Keratinocyte (primary cell): ENCODE data around the gene MAP2K2. TPM values are rescaled to one million over a fixed set of nuclear protein-coding genes. Genes with fewer than 3 reads are reported as not detected.

Source experiments
- DNase-seq: peaks from one replicate; pipeline ENCODE4 v3.0.0-alpha.2; 2011; ENCODE audit warnings: low read depth, missing footprints, low spot score
- FAIRE-seq: peaks from 2 replicates; lab custom pipeline; 2011; peaks lifted over from hg19 to GRCh38; lab: Jason Lieb, UNC
- H2AFZ ChIP-seq: 2 replicates; pipeline ENCODE4 v1.6.0; 2012; ENCODE audit warnings: low read length, control low read depth, inconsistent platforms; ENCODE audit not compliant: control insufficient read depth
- H3K27ac ChIP-seq: 2 replicates; pipeline ENCODE4 v1.5.1; 2011; ENCODE audit warnings: low read length; ENCODE audit not compliant: control insufficient read depth, insufficient read depth
- H3K27me3 ChIP-seq: 3 replicates; pipeline ENCODE4 v1.6.0; 2011; ENCODE audit warnings: low read length; ENCODE audit not compliant: control insufficient read depth, insufficient read depth; ENCODE audit errors: extremely low read depth
- H3K36me3 ChIP-seq, 2 experiments: 2 replicates in 1 of 2; 3 replicates in 1 of 2; pipeline ENCODE4 v1.5.1; 2011; ENCODE audit warnings: low read length in 2 of 2, mild to moderate bottlenecking in 1 of 2; ENCODE audit not compliant: control insufficient read depth in 2 of 2, insufficient read depth in 2 of 2; ENCODE audit errors: extremely low read depth in 1 of 2
- H3K4me1 ChIP-seq: 3 replicates; pipeline ENCODE4 v1.5.1; 2011; ENCODE audit warnings: low read length; ENCODE audit not compliant: control insufficient read depth, insufficient read depth; ENCODE audit errors: extremely low read depth
- H3K4me2 ChIP-seq: 3 replicates; pipeline ENCODE4 v1.6.0; 2011; ENCODE audit warnings: low read depth, low read length; ENCODE audit not compliant: control insufficient read depth, insufficient read depth; ENCODE audit errors: extremely low read depth
- H3K4me3 ChIP-seq, 3 experiments: fragments of 200-600 bp in 1 of 3; sonication (generic) in 1 of 3; 2 replicates in 2 of 3; 3 replicates in 1 of 3; pipeline ENCODE4 v1.5.1; 2011 to 2016; ENCODE audit warnings: low read length in 3 of 3, mild to moderate bottlenecking in 3 of 3, control low read depth in 2 of 3, inconsistent platforms in 1 of 3, low read depth in 1 of 3, mixed read lengths in 1 of 3, mixed run types in 1 of 3, moderate library complexity in 1 of 3; ENCODE audit not compliant: control insufficient read depth in 2 of 3, insufficient read depth in 2 of 3; ENCODE audit errors: extremely low read depth in 1 of 3
- H3K79me2 ChIP-seq: 2 replicates; pipeline ENCODE4 v1.6.0; 2012; ENCODE audit warnings: low read length; ENCODE audit not compliant: control insufficient read depth, insufficient read depth
- H3K9ac ChIP-seq: 3 replicates; pipeline ENCODE4 v1.6.0; 2011; ENCODE audit warnings: low read length; ENCODE audit not compliant: control insufficient read depth, insufficient read depth; ENCODE audit errors: extremely low read depth
- H3K9me1 ChIP-seq: 3 replicates; pipeline ENCODE4 v1.6.0; 2011; ENCODE audit warnings: low read length; ENCODE audit not compliant: control insufficient read depth, insufficient read depth; ENCODE audit errors: extremely low read depth
- H3K9me3 ChIP-seq: 2 replicates; pipeline ENCODE4 v1.5.1; 2012; ENCODE audit warnings: low read depth, low read length; ENCODE audit not compliant: control insufficient read depth
- H4K20me1 ChIP-seq: 3 replicates; pipeline ENCODE4 v1.6.0; 2011; ENCODE audit warnings: low read length; ENCODE audit not compliant: control insufficient read depth, insufficient read depth; ENCODE audit errors: extremely low read depth
- EZH2 ChIP-seq: IDR thresholded peaks from one replicate; pipeline ENCODE4 v1.6.1; 2012; ENCODE audit warnings: inconsistent platforms, mild to moderate bottlenecking, low read length, moderate library complexity
- dilution Hi-C: fragments of 300-500 bp; cut with MboI; formaldehyde crosslinking; loops from one replicate; pipeline ENCODE4 v1.7.0; 2020; ENCODE audit warnings: low sequenced_read_pairs; ENCODE audit not compliant: extremely low pct_ligation_motif_present
- polyA plus RNA-seq, 5 experiments: library from polyadenylated mRNA; depleted of rRNA in 3 of 5; stranded (reverse) in 3 of 5; stranded (forward) in 1 of 5; unstranded in 1 of 5; fragments of >200 nt; gene quantifications; 1 replicate in 1 of 5; 2 replicates in 3 of 5; 3 replicates in 1 of 5; pipeline versions ENCODE4 v1.2.1 to v1.2.3, GENCODE V29; 2011 to 2012; ENCODE audit warnings: missing spikeins in 2 of 5, low read depth in 1 of 5, low replicate concordance in 1 of 5
- TF ChIP-seq, protein P1 (sequence below), 3 experiments: IDR thresholded peaks in 1 of 3; conservative IDR thresholded peaks in 1 of 3; optimal IDR thresholded peaks in 1 of 3; 2 replicates in 2 of 3; 3 replicates in 1 of 3; pipeline versions ENCODE3 to v1.5.1; 2011; ENCODE audit warnings: low read length in 3 of 3, mild to moderate bottlenecking in 3 of 3, moderate library complexity in 2 of 3, control low read depth in 1 of 3, inconsistent platforms in 1 of 3; ENCODE audit not compliant: insufficient read depth in 2 of 3; ENCODE audit errors: extremely low read depth in 1 of 3

The MAP2K2 gene
- polyA plus RNA-seq, 1 donor (not counting 4 experiments of a cell fraction or from before 2014, with no cell fraction given): 61.8 TPM

DNA sequence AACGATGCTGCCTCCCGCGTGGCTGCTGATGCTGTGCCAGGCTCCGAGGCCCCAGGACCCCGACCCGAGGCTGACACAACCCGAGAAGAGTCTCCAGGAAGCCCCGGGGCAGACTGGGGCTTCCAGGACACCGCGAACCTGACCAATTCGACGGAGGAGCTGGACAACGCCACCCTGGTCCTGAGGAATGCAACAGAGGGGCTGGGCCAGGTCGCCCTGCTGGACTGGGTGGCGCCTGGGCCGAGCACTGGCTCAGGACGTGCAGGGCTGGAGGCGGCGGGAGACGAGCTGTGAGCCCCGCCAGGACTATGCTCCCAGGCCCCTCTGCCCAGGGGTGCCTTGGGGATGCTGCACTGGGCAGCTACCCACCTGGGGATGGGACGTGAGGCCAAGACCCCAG lies 47.8 kb upstream of the MAP2K2 start:
- dilution Hi-C loops: no loop called here
- TF ChIP-seq, protein P1, sequence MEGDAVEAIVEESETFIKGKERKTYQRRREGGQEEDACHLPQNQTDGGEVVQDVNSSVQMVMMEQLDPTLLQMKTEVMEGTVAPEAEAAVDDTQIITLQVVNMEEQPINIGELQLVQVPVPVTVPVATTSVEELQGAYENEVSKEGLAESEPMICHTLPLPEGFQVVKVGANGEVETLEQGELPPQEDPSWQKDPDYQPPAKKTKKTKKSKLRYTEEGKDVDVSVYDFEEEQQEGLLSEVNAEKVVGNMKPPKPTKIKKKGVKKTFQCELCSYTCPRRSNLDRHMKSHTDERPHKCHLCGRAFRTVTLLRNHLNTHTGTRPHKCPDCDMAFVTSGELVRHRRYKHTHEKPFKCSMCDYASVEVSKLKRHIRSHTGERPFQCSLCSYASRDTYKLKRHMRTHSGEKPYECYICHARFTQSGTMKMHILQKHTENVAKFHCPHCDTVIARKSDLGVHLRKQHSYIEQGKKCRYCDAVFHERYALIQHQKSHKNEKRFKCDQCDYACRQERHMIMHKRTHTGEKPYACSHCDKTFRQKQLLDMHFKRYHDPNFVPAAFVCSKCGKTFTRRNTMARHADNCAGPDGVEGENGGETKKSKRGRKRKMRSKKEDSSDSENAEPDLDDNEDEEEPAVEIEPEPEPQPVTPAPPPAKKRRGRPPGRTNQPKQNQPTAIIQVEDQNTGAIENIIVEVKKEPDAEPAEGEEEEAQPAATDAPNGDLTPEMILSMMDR (optimal IDR thresholded peaks at IDR 0.05 in 1 of 3, IDR thresholded peaks at IDR 0.05 in 1 of 3, conservative IDR thresholded peaks at IDR 0.05 in 1 of 3; ENCODE audit: extremely low read depth in 1 of 3, insufficient read depth in 2 of 3, low read length in 3 of 3): no peak
- TF ChIP-seq EZH2: no peak
- H3K9me3 ChIP-seq: no peaks in the 10 kb centered on the region
- peaks cover 0 to 3% of the 10 kb centered on the region in 2 experiments for H3K36me3 ChIP-seq
- H2AFZ ChIP-seq: no peak overlapping the region
- H3K27me3 ChIP-seq: peaks cover 15% of the 10 kb centered on the region
- no peak overlapping the region for H3K27ac ChIP-seq
- no peaks in the 10 kb centered on the region for H3K9me1 ChIP-seq
- FAIRE-seq: no peak
- no peaks in the 10 kb centered on the region for H3K79me2 ChIP-seq
- H3K9ac ChIP-seq: no peak overlapping the region
- no peak overlapping the region for H3K4me3 ChIP-seq
- peaks cover 3% of the 10 kb centered on the region for H4K20me1 ChIP-seq
- no peak for DNase-seq
- H3K4me1 ChIP-seq: no peaks in the 10 kb centered on the region
- no peak overlapping the region for H3K4me2 ChIP-seq

DNA sequence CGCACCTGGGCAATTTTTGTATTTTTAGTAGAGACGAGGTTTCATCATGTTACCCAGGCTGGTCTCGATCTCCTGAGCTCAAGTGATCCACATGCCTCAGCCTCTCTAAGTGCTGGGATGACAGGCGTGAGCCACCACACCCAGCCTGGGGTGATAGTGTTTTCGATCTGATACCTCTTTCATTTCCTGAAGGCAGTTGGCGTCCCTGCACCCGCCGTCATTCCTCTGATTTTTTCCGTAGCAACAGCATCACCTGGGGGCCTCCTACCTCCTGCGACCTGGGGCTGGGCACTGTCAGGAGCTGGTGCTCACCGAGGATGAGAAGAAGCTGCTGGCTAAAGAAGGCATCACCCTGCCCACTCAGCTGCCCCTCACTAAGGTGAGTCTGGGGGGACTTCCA lies 40.3 kb upstream of the MAP2K2 start:
- H3K9ac ChIP-seq: no peak overlapping the region
- no peaks in the 10 kb centered on the region for H3K4me1 ChIP-seq
- no peak overlapping the region for H2AFZ ChIP-seq
- H3K36me3 ChIP-seq: no peaks in the 10 kb centered on the region
- DNase-seq (no peak), FAIRE-seq (no peak)
- no peaks in the 10 kb centered on the region for H3K27me3 ChIP-seq
- H4K20me1 ChIP-seq: no peaks in the 10 kb centered on the region
- dilution Hi-C loops: no loop called here
- no peaks in the 10 kb centered on the region for H3K9me3 ChIP-seq
- no peak overlapping the region for H3K4me3 ChIP-seq
- H3K27ac ChIP-seq: no peak overlapping the region
- H3K79me2 ChIP-seq: no peaks in the 10 kb centered on the region
- H3K9me1 ChIP-seq: no peaks in the 10 kb centered on the region
- no peak overlapping the region for H3K4me2 ChIP-seq
- no peak for TF ChIP-seq EZH2
- TF ChIP-seq, protein P1 (optimal IDR thresholded peaks at IDR 0.05 in 1 of 3, IDR thresholded peaks at IDR 0.05 in 1 of 3, conservative IDR thresholded peaks at IDR 0.05 in 1 of 3; ENCODE audit: extremely low read depth in 1 of 3, insufficient read depth in 2 of 3, low read length in 3 of 3): no peak
